Measurements from ENCODE around the gene CDC42EP1.
"Not testable (repeated sequence)": the region's sequence is repeated elsewhere in the genome, so short reads cannot be mapped to it uniquely, and the experiment has no call there.

- TF ChIP-seq EZH2phosphoT487 (IDR thresholded peaks at IDR 0.05; ENCODE audit: borderline replicate concordance); CTCF (conservative IDR thresholded peaks at IDR 0.05; ENCODE audit: low read length): not testable (repeated sequence)
Measured at GRCh38 chr22:37591081-37591480, 30.8 kb downstream of the CDC42EP1 start.
